Astrocyte (in vitro differentiated cells and primary cell): ENCODE results near the gene CIB1.

Source experiments
- CTCF ChIP-seq: IDR thresholded peaks from 2 replicates; pipeline ENCODE4 v1.5.1; 2011; ENCODE audit warnings: low read depth, mild to moderate bottlenecking, inconsistent platforms, low read length, moderate library complexity; ENCODE audit not compliant: insufficient read depth
- EZH2 ChIP-seq: IDR thresholded peaks from 2 replicates; pipeline ENCODE4 v1.6.1; 2012; ENCODE audit warnings: mild to moderate bottlenecking, low read length, inconsistent platforms; ENCODE audit not compliant: insufficient read depth

- no peak for TF ChIP-seq CTCF
- no peak for TF ChIP-seq EZH2
Observed at GRCh38 chr15:90223441-90224165, 10.1 kb downstream of the CIB1 start.
